ENCODE results near the gene PRM3.

DNA sequence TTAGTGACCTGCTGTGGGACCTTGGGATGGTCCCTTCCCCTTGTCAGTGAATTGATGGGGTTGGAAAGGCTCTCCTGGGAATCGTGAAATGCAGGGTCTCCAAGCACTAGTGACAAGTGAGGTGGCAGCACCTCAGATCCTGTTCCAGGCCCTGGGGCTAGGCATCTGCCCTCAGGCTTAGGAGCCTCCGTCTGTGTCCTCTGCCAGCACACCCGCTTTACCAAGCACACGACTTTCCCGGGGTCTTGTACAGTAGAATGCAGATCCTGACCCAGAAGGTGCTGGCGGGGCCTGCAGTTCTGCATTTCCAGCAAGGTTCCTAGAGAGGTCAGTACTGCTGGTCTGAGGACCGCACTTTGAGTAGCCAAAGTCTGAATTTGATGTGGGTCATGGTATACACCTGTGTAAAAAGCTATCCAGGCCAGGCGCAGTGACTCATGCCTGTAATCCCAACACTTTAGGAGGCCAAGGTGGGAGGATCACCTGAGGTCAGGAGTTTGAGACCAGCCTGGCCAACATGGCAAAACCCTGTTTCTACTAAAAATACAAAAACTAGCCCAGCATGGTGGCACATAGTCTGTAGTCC, 41.0 kb upstream of the PRM3 start:
- TF ChIP-seq, protein P1, sequence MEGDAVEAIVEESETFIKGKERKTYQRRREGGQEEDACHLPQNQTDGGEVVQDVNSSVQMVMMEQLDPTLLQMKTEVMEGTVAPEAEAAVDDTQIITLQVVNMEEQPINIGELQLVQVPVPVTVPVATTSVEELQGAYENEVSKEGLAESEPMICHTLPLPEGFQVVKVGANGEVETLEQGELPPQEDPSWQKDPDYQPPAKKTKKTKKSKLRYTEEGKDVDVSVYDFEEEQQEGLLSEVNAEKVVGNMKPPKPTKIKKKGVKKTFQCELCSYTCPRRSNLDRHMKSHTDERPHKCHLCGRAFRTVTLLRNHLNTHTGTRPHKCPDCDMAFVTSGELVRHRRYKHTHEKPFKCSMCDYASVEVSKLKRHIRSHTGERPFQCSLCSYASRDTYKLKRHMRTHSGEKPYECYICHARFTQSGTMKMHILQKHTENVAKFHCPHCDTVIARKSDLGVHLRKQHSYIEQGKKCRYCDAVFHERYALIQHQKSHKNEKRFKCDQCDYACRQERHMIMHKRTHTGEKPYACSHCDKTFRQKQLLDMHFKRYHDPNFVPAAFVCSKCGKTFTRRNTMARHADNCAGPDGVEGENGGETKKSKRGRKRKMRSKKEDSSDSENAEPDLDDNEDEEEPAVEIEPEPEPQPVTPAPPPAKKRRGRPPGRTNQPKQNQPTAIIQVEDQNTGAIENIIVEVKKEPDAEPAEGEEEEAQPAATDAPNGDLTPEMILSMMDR (optimal IDR thresholded peaks at IDR 0.05 in 1 of 3, IDR thresholded peaks at IDR 0.05 in 1 of 3, conservative IDR thresholded peaks at IDR 0.05 in 1 of 3; ENCODE audit: extremely low read depth in 1 of 3, insufficient read depth in 2 of 3, low read length in 3 of 3) = no peak
- TF ChIP-seq EZH2 (IDR thresholded peaks at IDR 0.05; ENCODE audit: low read length) = no peak

All from keratinocyte (primary cell).